Caco-2 (cell line): ENCODE results near the gene THTPA. TPM values are rescaled to one million over a fixed set of nuclear protein-coding genes. Genes with fewer than 3 reads are reported as not detected.
A peak's percentile ranks its signal among the peaks of the same experiment; 100 is the strongest.

Experiments used
- BruUV-seq: library from RNA; stranded (reverse); fragments of 400-500 nt; replicated peaks from 2 replicates; lab custom pipeline; 2021; lab: Mats Ljungman, UMichigan
- CTCF ChIA-PET: fragments of 300-600 bp; sonication (Branson Sonifier 250); formaldehyde crosslinking; loops from one replicate; lab custom pipeline; 2022; ENCODE audit warnings: antibody characterized with exemption; lab: Charles Lee
- POLR2A ChIA-PET: fragments of 300-600 bp; sonication (Branson Sonifier 250); formaldehyde crosslinking; loops from one replicate; lab custom pipeline; 2022; ENCODE audit warnings: antibody characterized with exemption; lab: Charles Lee
- DNase-seq, 2 experiments: peaks; one replicate each; pipeline versions ENCODE4 v3.0.0 to v3.0.0-alpha.2; 2020 to 2022
- H3K27me3 ChIP-seq: replicated peaks from 2 replicates; pipeline ENCODE4 v1.6.0; 2011; ENCODE audit warnings: low read length; ENCODE audit not compliant: control insufficient read depth, insufficient read depth
- H3K36me3 ChIP-seq: 2 replicates; pipeline ENCODE4 v1.5.1; 2011; ENCODE audit warnings: low read length; ENCODE audit not compliant: control insufficient read depth, insufficient read depth
- H3K4me1 ChIP-seq: fragments of 250-450 bp; sonication (Bioruptor Pico); 2 replicates; pipeline ENCODE4 v1.5.1; 2020; ENCODE audit warnings: mild to moderate bottlenecking
- H3K4me3 ChIP-seq: 2 replicates; pipeline ENCODE4 v1.5.1; 2011; ENCODE audit warnings: low read depth, mild to moderate bottlenecking, control low read depth, low read length
- H3K9me3 ChIP-seq: fragments of 250-450 bp; sonication (Bioruptor Pico); 2 replicates; pipeline ENCODE4 v1.5.1; 2020; ENCODE audit warnings: mild to moderate bottlenecking, moderate library complexity
- H3K27ac Mint-ChIP-seq: one replicate; pipeline ENCODE4 v1.8.0; 2022; ENCODE audit warnings: mixed read lengths; ENCODE audit not compliant: unreplicated experiment
- H3K27me3 Mint-ChIP-seq: one replicate; pipeline ENCODE4 v1.8.0; 2022; ENCODE audit warnings: mixed read lengths; ENCODE audit not compliant: insufficient read depth, unreplicated experiment
- H3K36me3 Mint-ChIP-seq: one replicate; pipeline ENCODE4 v1.8.0; 2022; ENCODE audit warnings: mild to moderate bottlenecking, mixed read lengths; ENCODE audit not compliant: insufficient read depth, unreplicated experiment
- H3K4me1 Mint-ChIP-seq: one replicate; pipeline ENCODE4 v1.8.0; 2022; ENCODE audit warnings: low read depth, mixed read lengths; ENCODE audit not compliant: unreplicated experiment
- H3K4me3 Mint-ChIP-seq: one replicate; pipeline ENCODE4 v1.8.0; 2022; ENCODE audit warnings: mild to moderate bottlenecking, moderate library complexity, mixed read lengths; ENCODE audit not compliant: unreplicated experiment
- H3K9me3 Mint-ChIP-seq: one replicate; pipeline ENCODE4 v1.8.0; 2022; ENCODE audit warnings: mixed read lengths; ENCODE audit not compliant: unreplicated experiment
- intact Hi-C: fragments of 100-400 bp; cut with micrococcal nuclease; formaldehyde crosslinking; loops from one replicate; pipeline ENCODE4 v1.10.0; 2022; ENCODE audit not compliant: unreplicated experiment
- total RNA-seq: library from RNA; stranded (reverse); gene quantifications from 2 replicates; pipeline ENCODE4 v1.2.3, GENCODE V29; 2022
- TF ChIP-seq, protein P1 (sequence below), 2 experiments: fragments of 200-600 bp in 1 of 2; IDR thresholded peaks; 1 replicate in 1 of 2; 2 replicates in 1 of 2; pipeline versions ENCODE4 v1.5.1 to v1.8.0; 2011 to 2022; ENCODE audit warnings: antibody characterized with exemption in 1 of 2, control low read depth in 1 of 2, inconsistent platforms in 1 of 2, low read depth in 1 of 2, low read length in 1 of 2, mild to moderate bottlenecking in 1 of 2, moderate library complexity in 1 of 2; ENCODE audit not compliant: insufficient read depth in 1 of 2, severe bottlenecking in 1 of 2, unreplicated experiment in 1 of 2

Gene THTPA
- total RNA-seq, 1 experiment from 2014 or later, result 9.3 TPM

DNA sequence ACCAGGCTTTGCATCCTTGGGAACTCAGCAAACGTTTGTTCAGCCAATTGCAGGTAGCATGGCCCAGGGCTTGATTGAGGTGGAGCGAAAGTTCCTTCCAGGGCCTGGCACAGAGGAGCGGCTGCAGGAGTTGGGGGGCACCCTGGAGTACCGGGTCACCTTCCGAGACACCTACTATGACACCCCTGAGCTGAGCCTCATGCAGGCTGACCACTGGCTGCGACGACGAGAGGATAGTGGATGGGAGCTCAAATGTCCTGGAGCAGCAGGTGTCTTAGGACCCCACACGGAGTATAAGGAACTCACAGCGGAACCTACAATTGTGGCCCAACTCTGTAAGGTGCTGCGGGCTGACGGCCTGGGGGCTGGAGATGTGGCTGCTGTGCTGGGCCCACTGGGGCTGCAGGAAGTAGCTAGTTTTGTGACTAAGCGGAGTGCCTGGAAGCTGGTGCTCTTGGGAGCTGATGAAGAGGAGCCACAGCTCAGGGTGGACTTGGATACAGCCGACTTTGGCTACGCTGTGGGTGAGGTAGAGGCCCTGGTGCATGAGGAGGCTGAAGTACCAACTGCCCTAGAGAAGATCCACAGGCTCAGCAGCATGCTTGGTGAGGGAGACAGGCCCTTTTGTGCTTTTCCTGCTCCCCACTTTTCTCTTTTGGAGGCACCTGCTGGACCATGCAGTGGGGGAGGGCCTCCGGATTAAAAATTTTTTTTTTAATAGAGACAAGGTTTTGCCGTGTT is 799 bp downstream of the THTPA start:
- peak overlapping the region; percentile 97 for H3K4me3 ChIP-seq

DNA sequence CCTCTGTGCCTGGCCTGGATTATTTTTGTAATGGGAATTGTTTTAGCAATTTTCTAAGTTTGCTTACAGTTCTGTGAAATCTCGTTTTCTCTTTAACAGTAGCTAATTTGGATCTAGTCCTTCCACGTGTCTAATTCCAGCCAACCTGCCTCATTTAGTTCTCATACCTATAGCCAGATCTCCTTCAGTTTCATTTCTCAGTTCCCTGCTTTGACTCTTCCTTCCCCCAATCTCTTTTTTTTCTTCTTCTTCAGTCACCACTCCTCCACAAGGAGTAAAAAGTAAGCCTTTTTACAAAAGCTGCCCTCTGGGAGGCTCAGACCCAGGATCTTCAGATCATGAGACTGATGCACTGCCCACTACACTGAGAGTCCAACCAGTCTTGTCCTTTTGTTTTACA is 1.4 kb downstream of the THTPA start:
- TF ChIP-seq, protein P1, sequence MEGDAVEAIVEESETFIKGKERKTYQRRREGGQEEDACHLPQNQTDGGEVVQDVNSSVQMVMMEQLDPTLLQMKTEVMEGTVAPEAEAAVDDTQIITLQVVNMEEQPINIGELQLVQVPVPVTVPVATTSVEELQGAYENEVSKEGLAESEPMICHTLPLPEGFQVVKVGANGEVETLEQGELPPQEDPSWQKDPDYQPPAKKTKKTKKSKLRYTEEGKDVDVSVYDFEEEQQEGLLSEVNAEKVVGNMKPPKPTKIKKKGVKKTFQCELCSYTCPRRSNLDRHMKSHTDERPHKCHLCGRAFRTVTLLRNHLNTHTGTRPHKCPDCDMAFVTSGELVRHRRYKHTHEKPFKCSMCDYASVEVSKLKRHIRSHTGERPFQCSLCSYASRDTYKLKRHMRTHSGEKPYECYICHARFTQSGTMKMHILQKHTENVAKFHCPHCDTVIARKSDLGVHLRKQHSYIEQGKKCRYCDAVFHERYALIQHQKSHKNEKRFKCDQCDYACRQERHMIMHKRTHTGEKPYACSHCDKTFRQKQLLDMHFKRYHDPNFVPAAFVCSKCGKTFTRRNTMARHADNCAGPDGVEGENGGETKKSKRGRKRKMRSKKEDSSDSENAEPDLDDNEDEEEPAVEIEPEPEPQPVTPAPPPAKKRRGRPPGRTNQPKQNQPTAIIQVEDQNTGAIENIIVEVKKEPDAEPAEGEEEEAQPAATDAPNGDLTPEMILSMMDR (IDR thresholded peaks at IDR 0.05; ENCODE audit: insufficient read depth in 1 of 2, low read depth in 1 of 2, low read length in 1 of 2, severe bottlenecking in 1 of 2, unreplicated experiment in 1 of 2), result no peak
- intact Hi-C loops, result no loop called here

More for the DNA sequence above, 799 bp downstream of the THTPA start:
- no peaks in the 10 kb centered on the region for H3K9me3 ChIP-seq
- ChIA-PET POLR2A (no interaction called here), CTCF (interaction anchor here (7.3 kb wide), 1 partner anchor 79 kb away, joined by 50 read pairs; no protein-coding TSS in a partner anchor)
- Mint-ChIP-seq H3K9me3 (no peaks in the 10 kb centered on the region), H3K27ac (peak overlapping the region; percentile 91), H3K4me1 (peaks cover 14% of the 10 kb centered on the region), H3K27me3 (no peaks in the 10 kb centered on the region), H3K36me3 (peaks cover 41% of the 10 kb centered on the region), H3K4me3 (peak overlapping the region; percentile 94)
- no peak for DNase-seq
- peaks cover 4% of the 10 kb centered on the region for H3K36me3 ChIP-seq
- 0 out of 2 replicates have a peak, but pooled peaks cover 9% of the 10 kb centered on the region for H3K4me1 ChIP-seq
- intact Hi-C loops, result no loop called here
- no TSS peak for BruUV-seq
- H3K27me3 ChIP-seq, result no peaks in the 10 kb centered on the region
- TF ChIP-seq, protein P1 (IDR thresholded peaks at IDR 0.05; ENCODE audit: insufficient read depth in 1 of 2, low read depth in 1 of 2, low read length in 1 of 2, severe bottlenecking in 1 of 2, unreplicated experiment in 1 of 2), result no peak

DNA sequence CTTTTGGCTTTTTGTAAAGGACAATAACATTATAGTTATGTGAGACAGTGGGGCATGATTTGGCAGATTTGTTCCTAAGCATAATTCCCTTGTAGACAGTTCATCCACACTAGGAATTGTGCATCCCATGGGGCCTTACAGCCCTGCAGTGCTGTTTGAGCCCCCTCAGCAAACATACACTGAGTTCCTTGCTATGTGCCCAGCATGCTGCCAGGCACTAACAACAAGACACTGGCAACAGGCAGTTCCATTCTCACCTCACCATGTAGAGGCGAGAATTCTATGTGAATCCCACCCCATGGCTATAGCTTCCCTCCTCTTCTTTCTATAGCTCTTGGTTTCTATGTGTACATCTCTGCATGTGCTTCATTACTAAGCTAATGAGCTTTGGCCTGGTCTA is 1.9 kb downstream of the THTPA start:
- Mint-ChIP-seq H3K27me3 (no peaks in the 10 kb centered on the region), H3K4me3 (peak overlapping the region; percentile 49), H3K36me3 (peaks cover 42% of the 10 kb centered on the region), H3K4me1 (peaks cover 14% of the 10 kb centered on the region), H3K27ac (peak overlapping the region; percentile 6), H3K9me3 (no peaks in the 10 kb centered on the region)
- H3K27me3 ChIP-seq, result no peaks in the 10 kb centered on the region
- TF ChIP-seq, protein P1 (IDR thresholded peaks at IDR 0.05; ENCODE audit: insufficient read depth in 1 of 2, low read depth in 1 of 2, low read length in 1 of 2, severe bottlenecking in 1 of 2, unreplicated experiment in 1 of 2), result no peak
- intact Hi-C loops, result no loop called here
- DNase-seq, result no peak
- H3K4me3 ChIP-seq, result no peak overlapping the region
- BruUV-seq, result no TSS peak
- H3K9me3 ChIP-seq, result no peaks in the 10 kb centered on the region
- peaks cover 5% of the 10 kb centered on the region for H3K36me3 ChIP-seq
- 0 out of 2 replicates have a peak, but pooled peaks cover 6% of the 10 kb centered on the region for H3K4me1 ChIP-seq
- CTCF ChIA-PET, result interaction anchor here (7.3 kb wide), 1 partner anchor 80 kb away, joined by 50 read pairs; no protein-coding TSS in a partner anchor
- POLR2A ChIA-PET, result no interaction called here

More for the DNA sequence above, 1.4 kb downstream of the THTPA start:
- Mint-ChIP-seq H3K36me3 (peaks cover 42% of the 10 kb centered on the region), H3K27ac (peak overlapping the region; percentile 6), H3K27me3 (no peaks in the 10 kb centered on the region), H3K4me1 (peaks cover 14% of the 10 kb centered on the region), H3K9me3 (no peaks in the 10 kb centered on the region), H3K4me3 (peak overlapping the region; percentile 49)
- Histone ChIP-seq H3K36me3 (peaks cover 5% of the 10 kb centered on the region), H3K27me3 (no peaks in the 10 kb centered on the region), H3K4me1 (0 out of 2 replicates have a peak, but pooled peaks cover 6% of the 10 kb centered on the region), H3K4me3 (no peak overlapping the region), H3K9me3 (no peaks in the 10 kb centered on the region)
- CTCF ChIA-PET, result interaction anchor here (7.3 kb wide), 1 partner anchor 80 kb away, joined by 50 read pairs; no protein-coding TSS in a partner anchor
- POLR2A ChIA-PET, result no interaction called here
- no peak for DNase-seq
- BruUV-seq, result no TSS peak
